ENCODE data around the gene SCPEP1. TPM values are rescaled to one million over a fixed set of nuclear protein-coding genes. Genes with fewer than 3 reads are reported as not detected.

SCPEP1 gene, protein sequence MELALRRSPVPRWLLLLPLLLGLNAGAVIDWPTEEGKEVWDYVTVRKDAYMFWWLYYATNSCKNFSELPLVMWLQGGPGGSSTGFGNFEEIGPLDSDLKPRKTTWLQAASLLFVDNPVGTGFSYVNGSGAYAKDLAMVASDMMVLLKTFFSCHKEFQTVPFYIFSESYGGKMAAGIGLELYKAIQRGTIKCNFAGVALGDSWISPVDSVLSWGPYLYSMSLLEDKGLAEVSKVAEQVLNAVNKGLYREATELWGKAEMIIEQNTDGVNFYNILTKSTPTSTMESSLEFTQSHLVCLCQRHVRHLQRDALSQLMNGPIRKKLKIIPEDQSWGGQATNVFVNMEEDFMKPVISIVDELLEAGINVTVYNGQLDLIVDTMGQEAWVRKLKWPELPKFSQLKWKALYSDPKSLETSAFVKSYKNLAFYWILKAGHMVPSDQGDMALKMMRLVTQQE
- total RNA-seq (2013; cell fraction: nucleolus; rRNA removed), result 46.4 and 46.9 TPM in 2 replicates
- total RNA-seq (2014; rRNA removed), result 37.7 and 39.5 TPM in 2 replicates
- 34.1 and 38.3 TPM in 2 replicates for total RNA-seq (2014; rRNA removed; fragmentation: Illumina TruSeq; extraction: Trizol)
- total RNA-seq (2021), result 37.4 and 39.6 TPM in 2 replicates
- 49.6 TPM for polyA plus RNA-seq (2011; ENCODE audit: low read depth)
- polyA plus RNA-seq (2011; rRNA removed), result 34.1 and 42.5 TPM in 2 replicates
- 25.7 and 28.6 TPM in 2 replicates for polyA plus RNA-seq (2011; cell fraction: cytosol; rRNA removed)
- polyA plus RNA-seq (2011; cell fraction: nucleus; rRNA removed), result 74.2 and 75.4 TPM in 2 replicates
- polyA plus RNA-seq (2012), result 43.5 and 44.6 TPM in 2 replicates
- polyA plus RNA-seq (2014; fragmentation: Illumina TruSeq; extraction: Trizol), result 36.9 and 45.2 TPM in 2 replicates
- 10 to 100 TPM; 57.7 to 80.2 TPM for polyA plus RNA-seq (2014; fragmentation: Nextera tagmentation; extraction: Ambion mirVana)
- polyA plus RNA-seq (2014; rRNA removed), result 29.2 and 31.2 TPM in 2 replicates
- polyA plus RNA-seq (2016; fragmentation: Nextera tagmentation; extraction: Ambion mirVana), result 10 to 100 TPM; 41.8 to 50.8 TPM
- polyA minus RNA-seq (2011; rRNA and poly(A)+ RNA removed), result 9.0 and 9.7 TPM in 2 replicates
- polyA minus RNA-seq (2011; cell fraction: cytosol; rRNA and poly(A)+ RNA removed), result 7.9 and 12.0 TPM in 2 replicates
- polyA minus RNA-seq (2011; cell fraction: nucleus; rRNA and poly(A)+ RNA removed), result 13.8 TPM in 2 replicates
- percentile 73 among the genes with signal in this experiment for Bru-seq, nascent RNA
- BruChase-seq, experiment 1, labeled RNA remaining after a 6-hour chase, result percentile 77 among the genes with signal in this experiment
- percentile 72 among the genes with signal in this experiment for BruChase-seq, experiment 2, labeled RNA remaining after a 2-hour chase
- long read RNA-seq, experiment 1, transcript SCPEP1-201 (13 exons, 1,942 nt), result major isoform, 37 of 42 reads
- long read RNA-seq, experiment 1, partial matches to known transcripts, result 3 of 42 reads
- long read RNA-seq, experiment 1, other reads (novel, unspliced or antisense), result 1 of 42 reads
- long read RNA-seq, experiment 2, transcript SCPEP1-201 (13 exons, 1,942 nt), result major isoform, 386 of 433 reads
- long read RNA-seq, experiment 2, partial matches to known transcripts, result 18 of 433 reads
- long read RNA-seq, experiment 2, other reads (novel, unspliced or antisense), result 28 of 433 reads

DNA sequence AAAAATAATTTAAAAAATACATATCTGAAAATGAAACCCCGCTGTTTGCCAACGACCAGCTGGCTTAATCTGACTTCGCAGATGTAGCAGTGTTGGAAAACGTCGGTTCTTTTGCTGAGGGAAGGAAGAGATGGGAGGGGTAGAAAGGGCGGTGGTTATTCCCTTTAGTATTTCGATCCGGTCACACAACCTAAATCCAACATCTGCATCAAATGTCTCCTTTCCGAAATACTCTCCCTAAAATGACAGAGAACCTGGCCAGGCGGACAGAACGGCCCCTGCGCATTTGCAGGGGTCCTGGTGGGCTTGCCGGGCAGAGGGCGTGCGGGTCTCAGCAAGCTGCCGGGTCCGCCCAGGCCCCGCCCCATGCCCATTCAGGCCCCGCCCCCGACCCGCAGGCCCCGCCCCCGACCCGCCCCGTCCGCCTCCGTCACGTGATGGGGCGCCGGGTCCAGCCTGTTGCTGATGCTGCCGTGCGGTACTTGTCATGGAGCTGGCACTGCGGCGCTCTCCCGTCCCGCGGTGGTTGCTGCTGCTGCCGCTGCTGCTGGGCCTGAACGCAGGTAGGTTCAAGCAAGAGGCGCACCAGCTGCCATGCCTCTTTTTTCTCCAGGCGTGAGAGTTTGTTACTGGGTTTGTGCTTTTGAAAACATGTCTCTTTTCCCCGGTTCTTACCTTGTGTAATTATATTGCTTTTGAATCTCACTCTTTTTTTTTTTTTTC lies at the start of gene SCPEP1:
Gene SCPEP1 (plus strand): TSS at position 459 of the 723 bp plus-strand sequence. CDS start 29 bp downstream, at position 488.
- DNase-seq (ENCODE audit: low read depth, low spot score) (no peak), ATAC-seq (peak; percentile 95), FAIRE-seq (peak; percentile 18)
- H4K20me1 ChIP-seq (ENCODE audit: control insufficient read depth, insufficient read depth), result no peaks in the 10 kb centered on the region
- in situ Hi-C loops (cut with MboI) (no loop called here), intact Hi-C loops (cut with micrococcal nuclease; ENCODE audit: unreplicated experiment) (loop anchor here (5.0 kb wide), 1 partner anchor 109 kb away; the partner anchor contains the start of gene AKAP1)
- peak within 1 kb of the TSS; percentile 77 for H3K4me3 ChIP-seq
- peak within 1 kb of the TSS; percentile 90 for H3K4me2 ChIP-seq (ENCODE audit: control insufficient read depth, insufficient read depth)
- peak within 1 kb of the TSS; percentile 76 for H3K9ac ChIP-seq (ENCODE audit: control insufficient read depth, insufficient read depth, low read length)
- RAD21 ChIA-PET (ENCODE audit: unreplicated experiment), result interaction anchor here (0.6 to 2.0 kb wide), 13 partner anchors 21 to 1999 kb away, joined by 3 to 7 read pairs (median 5); partner anchors contain the start of genes AKAP1, MSI2 and TRIM25
- no TSS peak for BruUV-seq (replicated peaks)
- H3K79me2 ChIP-seq (ENCODE audit: control insufficient read depth, insufficient read depth, low read length), result peaks cover 14% of the 10 kb centered on the region
- WGBS (ENCODE audit: insufficient coverage, insufficient replicate concordance, low lambda C conversion rate, missing lambda C conversion rate), result 1% methylated on average over 34 of the region's 42 CpGs
- peak within 1 kb of the TSS; percentile 95 for H2AFZ ChIP-seq (ENCODE audit: control insufficient read depth, low read depth, low read length)
- POLR2A ChIA-PET, result interaction anchor here (0.5 to 1.9 kb wide), 10 partner anchors 8 to 1896 kb away, joined by 3 to 9 read pairs (median 4); partner anchors contain the start of gene TRIM25
- SMC1A ChIA-PET (ENCODE audit: uncharacterized antibody, unreplicated experiment), result interaction anchor here (0.8 to 3.5 kb wide), 12 partner anchors 10 to 109 kb away, joined by 3 to 41 read pairs (median 4); partner anchors contain the start of gene COIL
- no peaks in the 10 kb centered on the region; the same call in 1 of the 2 replicates for H3K4me1 ChIP-seq (ENCODE audit: control insufficient read depth, insufficient read depth, low read length)
- CTCF ChIA-PET, result interaction anchor here (1.1 to 2.1 kb wide), 9 partner anchors 10 to 158 kb away, joined by 3 to 9 read pairs (median 5); partner anchors contain the start of gene COIL
- peaks cover 0 to 4% of the 10 kb centered on the region in 2 experiments; a peak in 1 of 4 replicates for H3K36me3 ChIP-seq (ENCODE audit: control insufficient read depth in 2 of 2, insufficient read depth in 2 of 2, low read length in 1 of 2)
- no peaks in the 10 kb centered on the region for H3K9me3 ChIP-seq (replicated peaks; ENCODE audit: control insufficient read depth, insufficient read depth, low read length)
- peak within 1 kb of the TSS; percentile 83 for H3K27ac ChIP-seq (ENCODE audit: control insufficient read depth, insufficient read depth)
- no peaks in the 10 kb centered on the region for H3K27me3 ChIP-seq (replicated peaks in 1 of 2; ENCODE audit: control insufficient read depth in 2 of 2, insufficient read depth in 2 of 2, low read length in 1 of 2)
- TF ChIP-seq CHD2 (IDR thresholded peaks at IDR 0.05; ENCODE audit: borderline replicate concordance, low read depth, low read length), result no peak
- TF ChIP-seq RAD51 (IDR thresholded peaks at IDR 0.05), result peak; percentile 71
- TF ChIP-seq, protein P1, sequence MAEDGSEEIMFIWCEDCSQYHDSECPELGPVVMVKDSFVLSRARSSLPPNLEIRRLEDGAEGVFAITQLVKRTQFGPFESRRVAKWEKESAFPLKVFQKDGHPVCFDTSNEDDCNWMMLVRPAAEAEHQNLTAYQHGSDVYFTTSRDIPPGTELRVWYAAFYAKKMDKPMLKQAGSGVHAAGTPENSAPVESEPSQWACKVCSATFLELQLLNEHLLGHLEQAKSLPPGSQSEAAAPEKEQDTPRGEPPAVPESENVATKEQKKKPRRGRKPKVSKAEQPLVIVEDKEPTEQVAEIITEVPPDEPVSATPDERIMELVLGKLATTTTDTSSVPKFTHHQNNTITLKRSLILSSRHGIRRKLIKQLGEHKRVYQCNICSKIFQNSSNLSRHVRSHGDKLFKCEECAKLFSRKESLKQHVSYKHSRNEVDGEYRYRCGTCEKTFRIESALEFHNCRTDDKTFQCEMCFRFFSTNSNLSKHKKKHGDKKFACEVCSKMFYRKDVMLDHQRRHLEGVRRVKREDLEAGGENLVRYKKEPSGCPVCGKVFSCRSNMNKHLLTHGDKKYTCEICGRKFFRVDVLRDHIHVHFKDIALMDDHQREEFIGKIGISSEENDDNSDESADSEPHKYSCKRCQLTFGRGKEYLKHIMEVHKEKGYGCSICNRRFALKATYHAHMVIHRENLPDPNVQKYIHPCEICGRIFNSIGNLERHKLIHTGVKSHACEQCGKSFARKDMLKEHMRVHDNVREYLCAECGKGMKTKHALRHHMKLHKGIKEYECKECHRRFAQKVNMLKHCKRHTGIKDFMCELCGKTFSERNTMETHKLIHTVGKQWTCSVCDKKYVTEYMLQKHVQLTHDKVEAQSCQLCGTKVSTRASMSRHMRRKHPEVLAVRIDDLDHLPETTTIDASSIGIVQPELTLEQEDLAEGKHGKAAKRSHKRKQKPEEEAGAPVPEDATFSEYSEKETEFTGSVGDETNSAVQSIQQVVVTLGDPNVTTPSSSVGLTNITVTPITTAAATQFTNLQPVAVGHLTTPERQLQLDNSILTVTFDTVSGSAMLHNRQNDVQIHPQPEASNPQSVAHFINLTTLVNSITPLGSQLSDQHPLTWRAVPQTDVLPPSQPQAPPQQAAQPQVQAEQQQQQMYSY (CRISPR knock-in tag; IDR thresholded peaks at IDR 0.05), result no peak
- no peak for TF ChIP-seq CBX3 (IDR thresholded peaks at IDR 0.05; ENCODE audit: borderline replicate concordance, low read depth)
- TF ChIP-seq, protein P2, sequence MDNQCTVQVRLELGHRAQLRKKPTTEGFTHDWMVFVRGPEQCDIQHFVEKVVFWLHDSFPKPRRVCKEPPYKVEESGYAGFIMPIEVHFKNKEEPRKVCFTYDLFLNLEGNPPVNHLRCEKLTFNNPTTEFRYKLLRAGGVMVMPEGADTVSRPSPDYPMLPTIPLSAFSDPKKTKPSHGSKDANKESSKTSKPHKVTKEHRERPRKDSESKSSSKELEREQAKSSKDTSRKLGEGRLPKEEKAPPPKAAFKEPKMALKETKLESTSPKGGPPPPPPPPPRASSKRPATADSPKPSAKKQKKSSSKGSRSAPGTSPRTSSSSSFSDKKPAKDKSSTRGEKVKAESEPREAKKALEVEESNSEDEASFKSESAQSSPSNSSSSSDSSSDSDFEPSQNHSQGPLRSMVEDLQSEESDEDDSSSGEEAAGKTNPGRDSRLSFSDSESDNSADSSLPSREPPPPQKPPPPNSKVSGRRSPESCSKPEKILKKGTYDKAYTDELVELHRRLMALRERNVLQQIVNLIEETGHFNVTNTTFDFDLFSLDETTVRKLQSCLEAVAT (IDR thresholded peaks at IDR 0.05), result no peak
- TF ChIP-seq EED (IDR thresholded peaks at IDR 0.05; ENCODE audit: low read depth), result no peak
- TF ChIP-seq RBBP5 (conservative IDR thresholded peaks at IDR 0.05), result no peak
- TF ChIP-seq, protein P3, sequence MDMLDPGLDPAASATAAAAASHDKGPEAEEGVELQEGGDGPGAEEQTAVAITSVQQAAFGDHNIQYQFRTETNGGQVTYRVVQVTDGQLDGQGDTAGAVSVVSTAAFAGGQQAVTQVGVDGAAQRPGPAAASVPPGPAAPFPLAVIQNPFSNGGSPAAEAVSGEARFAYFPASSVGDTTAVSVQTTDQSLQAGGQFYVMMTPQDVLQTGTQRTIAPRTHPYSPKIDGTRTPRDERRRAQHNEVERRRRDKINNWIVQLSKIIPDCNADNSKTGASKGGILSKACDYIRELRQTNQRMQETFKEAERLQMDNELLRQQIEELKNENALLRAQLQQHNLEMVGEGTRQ (IDR thresholded peaks at IDR 0.05; ENCODE audit: borderline replicate concordance, low read depth, low read length), result peak; percentile 50
